Hematopoietic multipotent progenitor cell treated with erythropoietin and hydrocortisone succinate and interleukin-3 and kit ligand, for 15 days (in vitro differentiated cells): ENCODE measurements around the gene RBM39.
"Not testable (repeated sequence)": the region's sequence is repeated elsewhere in the genome, so short reads cannot be mapped to it uniquely, and the experiment has no call there.

Experiments used
- DNase-seq: peaks from one replicate; pipeline ENCODE4 v3.0.0-alpha.2; 2015; ENCODE audit warnings: low spot score

RBM39 gene

DNA sequence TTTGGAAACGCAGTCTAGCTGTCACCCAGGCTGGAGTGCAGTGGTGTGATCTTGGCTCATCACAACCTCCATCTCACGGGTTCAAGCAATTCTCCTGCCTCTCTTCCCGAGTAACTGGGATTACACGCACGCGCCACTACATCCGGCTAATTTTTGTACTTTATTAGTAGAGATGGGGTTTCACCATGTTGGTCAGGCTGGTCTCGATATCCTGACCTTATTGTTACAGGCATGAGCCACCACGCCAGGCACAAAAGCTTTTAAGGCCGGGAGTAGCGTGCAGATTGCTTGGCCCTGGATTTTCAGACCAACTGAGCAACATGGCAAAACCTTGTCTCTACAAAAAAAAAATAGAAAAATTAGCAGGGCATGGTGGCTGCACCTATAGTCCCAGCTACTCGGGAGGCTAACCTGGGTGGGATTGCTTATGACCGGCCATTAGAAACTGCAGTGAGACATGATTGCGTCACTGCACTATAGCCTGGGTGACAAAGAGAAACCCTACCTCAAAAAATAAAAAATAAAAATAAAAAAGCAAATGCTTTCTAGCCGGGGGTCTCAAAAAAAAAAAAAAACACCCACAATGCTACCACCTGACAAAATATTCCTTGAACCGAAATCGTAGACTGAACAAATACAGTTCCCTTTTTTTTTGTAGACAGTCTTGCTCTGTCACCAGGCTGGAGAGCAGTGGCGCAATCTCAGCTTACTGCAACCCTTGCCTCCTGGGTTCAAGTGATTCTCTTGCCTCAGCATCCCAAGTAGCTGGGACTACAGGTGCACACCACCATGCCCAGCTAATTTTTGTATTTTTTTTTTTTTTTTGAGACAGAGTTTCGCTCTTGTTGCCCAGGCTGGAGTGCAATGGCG is 15.0 kb downstream of the RBM39 start:
- DNase-seq, result no peak

DNA sequence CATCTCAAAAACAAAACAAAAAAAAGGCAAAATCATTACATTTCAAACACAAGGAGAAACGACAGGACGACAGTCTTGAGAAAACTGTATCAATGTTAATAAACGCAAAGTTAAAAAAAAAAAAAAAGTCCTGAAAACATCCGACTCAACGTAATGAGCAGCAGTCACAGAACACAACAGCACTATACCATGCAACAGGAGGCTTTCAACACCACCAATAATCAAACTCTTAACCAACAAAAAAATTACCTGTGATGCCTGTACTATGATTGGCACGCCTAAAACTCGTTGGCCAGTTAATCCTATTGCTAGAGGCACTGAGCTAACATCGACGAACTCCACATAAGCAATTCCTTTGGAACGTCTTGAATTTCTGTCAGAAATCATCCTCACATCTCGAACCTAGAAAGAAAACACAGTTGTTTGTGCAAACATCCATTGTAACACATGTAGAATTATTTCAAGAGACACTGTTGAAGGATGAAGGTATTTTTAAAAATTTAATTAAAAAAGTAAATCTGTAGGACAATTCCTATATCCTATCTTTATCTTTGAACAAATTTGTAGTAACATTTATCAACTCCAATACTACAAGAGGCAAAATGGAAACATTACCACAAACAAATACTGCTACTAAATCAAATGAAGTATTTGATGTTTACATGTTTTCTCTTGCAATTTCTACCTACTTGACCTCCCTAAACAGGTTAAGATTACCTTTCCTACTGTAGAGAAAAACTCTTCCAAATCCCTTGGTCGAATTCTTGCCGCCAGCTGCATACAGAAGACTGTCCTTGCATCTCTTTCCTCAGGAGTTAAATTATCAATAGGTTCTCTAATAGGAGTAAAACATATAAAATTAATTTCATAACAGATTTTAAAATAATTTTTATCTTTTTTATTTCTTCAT is 17.5 kb downstream of the RBM39 start:
- no peak for DNase-seq

DNA sequence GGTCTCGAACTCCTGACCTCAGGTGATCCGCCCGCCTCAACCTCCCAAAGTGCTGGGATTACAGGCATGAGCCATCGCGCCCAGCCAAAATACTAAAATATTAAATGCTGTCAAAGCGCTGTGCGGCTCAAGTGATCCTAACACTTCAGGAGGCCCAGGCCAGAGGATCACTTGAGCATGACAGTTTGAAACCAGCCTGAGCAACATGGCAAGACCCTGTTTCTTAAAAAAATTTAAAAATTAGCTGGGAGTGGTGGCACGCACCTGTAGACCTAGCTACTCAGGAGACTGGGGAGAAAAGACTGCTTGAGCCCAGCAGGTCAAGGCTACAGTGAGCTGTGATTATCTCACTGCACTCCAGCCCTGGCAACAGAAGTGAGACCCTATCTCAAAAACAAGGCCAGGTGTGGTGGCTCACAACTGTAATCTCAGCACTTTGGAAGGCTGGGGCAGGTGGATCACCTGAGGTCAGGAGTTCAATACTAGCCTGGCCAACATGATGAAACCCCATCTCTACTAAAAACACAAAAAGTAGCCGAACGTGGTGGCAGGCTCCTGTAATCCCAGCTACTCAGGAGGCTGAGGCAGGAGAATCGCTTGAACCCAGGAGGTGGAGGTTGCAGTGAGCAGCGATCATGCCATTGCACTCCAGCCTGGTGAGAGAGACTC is 18.3 kb downstream of the RBM39 start:
- not testable (repeated sequence) for DNase-seq

DNA sequence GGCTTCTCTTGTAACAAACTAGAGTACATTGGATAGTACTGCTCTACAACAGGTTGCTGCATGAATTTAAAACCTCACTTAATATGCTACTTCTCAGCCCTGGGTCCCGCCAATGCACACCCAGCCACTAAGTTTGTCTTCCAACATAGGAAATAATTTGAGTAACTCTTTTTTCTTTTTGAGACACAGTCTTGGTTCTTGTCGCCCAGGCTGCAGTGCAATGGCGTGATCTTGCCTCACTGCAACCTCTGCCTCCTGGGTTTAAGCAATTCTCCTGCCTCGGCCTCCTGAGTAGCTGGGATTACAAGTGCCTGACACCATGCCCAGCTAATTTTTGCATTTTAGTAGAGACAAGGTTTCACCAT is 18.8 kb downstream of the RBM39 start:
- not testable (repeated sequence) for DNase-seq

DNA sequence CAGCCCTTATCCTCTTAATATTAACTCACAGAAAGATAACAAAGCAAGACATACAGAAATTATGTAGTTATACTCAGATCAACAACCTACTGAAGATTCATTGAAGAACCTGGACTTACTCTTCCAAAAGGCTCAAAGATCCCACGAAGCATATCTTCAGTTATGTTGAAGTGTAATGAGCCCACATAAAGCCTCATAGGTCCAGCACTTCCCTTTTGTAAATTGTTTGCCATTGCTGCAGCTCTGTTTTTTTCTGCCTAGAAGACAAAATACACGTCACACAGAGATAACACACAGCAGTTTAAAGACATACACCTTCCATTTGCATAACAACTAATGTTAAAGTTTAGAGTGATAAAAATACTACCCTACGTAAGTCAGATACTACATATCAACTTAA is 20.4 kb downstream of the RBM39 start:
- no peak for DNase-seq

DNA sequence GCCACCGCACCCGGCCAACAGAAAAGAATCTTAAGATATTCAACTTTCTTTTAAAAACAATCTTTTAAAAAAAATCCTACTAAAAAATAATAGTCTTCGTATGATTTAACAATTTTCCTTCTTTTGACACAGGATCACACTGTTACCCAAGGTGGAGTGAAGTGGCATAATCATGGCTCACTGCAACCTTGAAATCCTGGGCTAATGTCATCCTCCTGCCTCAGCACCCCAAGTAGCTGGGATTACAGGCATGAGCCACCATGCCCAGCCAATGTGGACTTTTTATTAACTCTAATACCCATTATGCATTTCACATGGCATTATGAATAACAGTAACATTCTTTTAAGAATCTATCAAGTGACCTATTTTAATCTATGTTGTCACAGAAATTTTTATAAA is 20.8 kb downstream of the RBM39 start:
- DNase-seq, result no peak

DNA sequence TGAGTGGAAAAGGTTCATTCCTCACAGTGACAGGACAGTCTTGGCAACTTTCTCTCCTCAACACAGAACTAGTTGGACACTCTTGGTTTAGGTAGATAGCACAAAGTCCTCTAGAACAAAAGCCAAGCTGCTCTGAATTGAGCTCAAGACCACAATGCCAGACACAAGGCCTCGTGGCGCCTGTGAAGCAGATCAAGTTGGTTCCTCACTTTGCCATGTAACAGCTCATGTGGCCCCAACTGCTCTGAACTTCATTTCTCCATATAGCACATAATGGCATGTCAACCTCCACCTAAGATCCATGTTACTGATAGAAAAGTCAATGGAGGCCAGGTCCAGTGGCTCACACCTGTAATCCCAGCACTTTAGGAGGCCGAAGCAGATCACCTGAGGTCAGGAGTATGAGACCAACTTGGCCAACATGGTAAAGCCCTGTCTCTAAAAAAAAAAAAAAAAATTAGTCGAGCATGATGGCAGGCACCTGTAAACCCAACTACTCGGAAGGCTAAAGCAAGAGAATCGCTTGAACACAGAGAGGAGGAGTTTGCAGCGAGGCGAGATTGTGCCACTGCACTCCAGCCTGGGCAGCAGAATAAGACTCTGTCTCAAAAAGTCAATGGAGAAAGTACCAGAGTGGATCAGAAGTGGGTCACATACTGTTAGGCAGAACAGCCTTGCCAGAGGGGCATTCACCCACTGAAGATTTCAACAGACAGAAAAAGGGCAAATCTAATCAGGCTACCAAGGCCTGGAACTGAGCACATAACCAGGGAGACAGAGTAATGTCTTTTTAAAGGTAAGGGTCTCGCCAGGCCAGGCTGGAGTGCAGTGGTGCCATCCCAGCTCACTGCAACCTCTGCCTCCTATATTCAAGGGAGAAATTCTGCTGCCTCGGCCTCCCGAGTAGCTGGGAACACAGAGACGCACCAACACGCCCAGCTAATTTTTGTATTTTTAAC is 21.6 kb downstream of the RBM39 start:
- DNase-seq, result no peak

DNA sequence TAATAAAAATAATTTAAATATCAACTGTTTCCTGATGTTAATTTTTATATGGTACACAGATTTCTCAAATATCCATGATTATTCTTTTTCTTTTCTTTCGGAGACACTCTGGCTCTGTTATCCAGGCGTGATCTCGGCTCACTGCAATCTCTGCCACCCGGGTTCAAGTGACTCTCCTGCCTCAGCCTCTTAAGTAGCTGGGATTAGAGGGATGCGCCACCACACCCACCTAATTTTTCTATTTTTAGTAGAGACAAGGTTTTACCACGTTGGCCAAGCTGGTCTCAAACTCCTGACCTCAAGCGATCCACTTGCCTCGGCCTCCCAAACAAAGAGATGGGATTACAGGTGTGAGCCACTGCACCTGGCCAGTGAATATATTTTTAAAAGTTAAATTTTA is 22.3 kb downstream of the RBM39 start:
- DNase-seq, result no peak

DNA sequence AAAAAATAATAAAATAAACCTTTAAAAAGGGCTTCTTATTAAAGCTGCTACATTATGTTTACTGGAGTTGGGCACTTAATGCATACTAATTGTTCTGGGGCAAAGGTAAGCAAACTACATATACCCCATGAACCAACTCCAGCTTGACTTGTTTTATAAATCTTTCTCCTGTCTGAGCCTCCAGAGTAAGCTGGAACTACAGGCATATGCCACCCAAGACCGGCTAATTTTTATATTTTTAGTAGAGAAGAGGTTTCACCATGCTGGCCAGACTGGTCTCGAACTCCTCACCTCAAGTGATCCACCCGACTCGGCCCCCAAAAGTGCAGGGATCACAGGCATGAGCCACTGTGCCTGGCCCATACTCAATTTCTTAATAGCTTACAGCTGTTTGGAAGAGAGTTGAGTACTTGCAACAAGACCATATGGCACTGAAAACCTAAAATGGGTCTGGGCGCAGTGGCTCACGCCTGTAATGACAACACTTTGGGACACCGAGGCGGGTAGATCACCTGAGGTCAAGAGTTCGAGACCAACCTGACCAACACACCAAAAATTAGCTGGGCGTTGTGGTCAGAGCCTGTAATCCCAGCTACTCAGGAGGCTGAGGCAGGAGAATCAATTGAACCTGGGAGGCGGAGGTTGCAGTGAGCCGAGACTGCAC is 23.0 kb downstream of the RBM39 start:
- no peak for DNase-seq

DNA sequence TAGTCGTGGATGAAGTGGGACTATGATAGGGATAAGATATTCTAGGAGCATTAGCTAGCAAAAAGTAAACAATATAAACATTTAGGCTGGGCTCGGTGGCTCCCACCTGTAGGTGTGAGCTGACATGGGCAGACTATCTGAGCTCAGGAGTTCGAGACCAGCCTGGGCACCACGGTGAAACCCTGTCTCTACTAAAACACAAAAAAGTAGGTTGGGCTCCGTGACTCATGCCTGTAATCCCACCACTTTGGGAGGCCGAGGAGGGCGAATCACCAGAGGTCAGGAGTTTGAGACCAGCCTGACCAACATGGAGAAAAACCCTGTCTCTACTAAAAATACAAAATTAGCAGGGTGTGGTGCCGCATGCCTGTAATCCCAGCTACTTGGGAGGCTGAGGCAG is 23.7 kb downstream of the RBM39 start:
- not testable (repeated sequence) for DNase-seq

DNA sequence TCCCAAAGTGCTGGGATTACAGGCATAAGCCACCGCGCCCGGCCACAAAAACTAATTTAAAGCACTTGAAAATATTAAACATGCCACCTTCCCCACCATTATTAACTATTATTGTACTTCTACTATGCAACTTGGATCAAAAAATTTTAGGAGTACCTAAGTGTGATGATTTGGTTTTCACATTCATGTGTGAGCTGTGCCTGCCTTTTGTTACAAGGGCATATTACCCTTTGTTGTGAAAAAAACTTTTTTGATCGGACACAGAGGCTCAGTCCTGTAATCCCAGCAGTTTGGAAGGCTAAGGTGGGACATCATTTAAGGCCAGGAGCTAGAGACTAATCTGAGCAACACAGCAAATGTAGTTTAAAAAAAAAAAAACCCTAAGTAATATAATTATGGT is 25.7 kb downstream of the RBM39 start:
- no peak for DNase-seq

DNA sequence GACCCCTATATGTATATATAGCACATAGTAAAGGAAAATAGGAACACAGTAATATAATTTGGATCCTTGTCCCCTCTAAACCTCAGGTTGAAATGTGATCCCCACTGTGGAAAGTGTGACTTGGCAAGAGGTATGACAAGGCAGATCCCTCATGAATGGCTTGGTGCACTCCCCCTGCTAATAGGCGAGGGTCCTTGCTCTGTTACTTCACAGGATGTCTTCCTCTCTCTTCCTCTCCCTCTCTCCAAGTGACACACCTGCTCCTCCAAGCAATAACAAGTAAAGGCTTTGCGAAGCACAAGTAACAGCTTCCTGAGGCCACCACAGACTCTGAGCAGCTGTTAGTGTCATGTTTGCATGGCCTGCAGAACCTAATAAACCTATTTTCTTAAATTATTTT is 26.4 kb downstream of the RBM39 start:
- no peak for DNase-seq

DNA sequence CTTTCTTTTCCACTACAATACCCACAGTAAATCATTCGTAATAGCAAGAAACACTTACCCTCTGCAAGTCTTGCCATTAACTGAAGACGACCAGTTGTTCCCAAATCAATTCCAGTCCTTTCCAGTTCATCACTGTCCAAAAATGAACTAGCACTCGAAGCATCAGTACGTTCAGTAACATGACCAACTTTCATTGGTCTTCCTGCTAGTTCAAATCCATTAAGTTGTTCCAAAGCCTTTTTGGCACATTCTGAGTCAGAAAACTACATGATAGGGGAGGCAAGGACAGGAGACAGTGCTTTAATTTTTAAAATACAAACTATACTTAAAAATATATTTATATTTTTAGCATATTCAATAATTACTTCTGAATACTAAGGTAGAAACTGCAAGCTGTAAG is 27.9 kb downstream of the RBM39 start:
- DNase-seq, result no peak

DNA sequence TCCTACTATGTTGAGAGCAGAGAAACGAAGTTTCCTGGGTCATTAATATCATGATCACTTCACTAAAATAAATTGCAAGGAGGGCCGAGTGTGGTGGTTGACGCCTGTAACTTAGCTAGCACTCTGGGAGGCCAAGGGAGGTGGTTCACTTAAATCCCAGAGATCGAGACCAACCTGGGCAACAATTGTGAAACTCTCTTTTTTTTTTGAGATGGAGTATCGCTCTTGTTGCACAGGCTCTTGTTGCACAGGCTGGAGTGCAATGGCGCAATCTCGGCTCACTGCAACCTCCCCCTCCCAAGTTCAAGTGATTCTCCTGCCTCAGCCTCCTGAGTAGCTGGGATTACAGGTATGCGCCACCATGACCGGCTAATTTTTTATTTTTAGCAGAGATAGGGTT is 28.9 kb downstream of the RBM39 start:
- not testable (repeated sequence) for DNase-seq

DNA sequence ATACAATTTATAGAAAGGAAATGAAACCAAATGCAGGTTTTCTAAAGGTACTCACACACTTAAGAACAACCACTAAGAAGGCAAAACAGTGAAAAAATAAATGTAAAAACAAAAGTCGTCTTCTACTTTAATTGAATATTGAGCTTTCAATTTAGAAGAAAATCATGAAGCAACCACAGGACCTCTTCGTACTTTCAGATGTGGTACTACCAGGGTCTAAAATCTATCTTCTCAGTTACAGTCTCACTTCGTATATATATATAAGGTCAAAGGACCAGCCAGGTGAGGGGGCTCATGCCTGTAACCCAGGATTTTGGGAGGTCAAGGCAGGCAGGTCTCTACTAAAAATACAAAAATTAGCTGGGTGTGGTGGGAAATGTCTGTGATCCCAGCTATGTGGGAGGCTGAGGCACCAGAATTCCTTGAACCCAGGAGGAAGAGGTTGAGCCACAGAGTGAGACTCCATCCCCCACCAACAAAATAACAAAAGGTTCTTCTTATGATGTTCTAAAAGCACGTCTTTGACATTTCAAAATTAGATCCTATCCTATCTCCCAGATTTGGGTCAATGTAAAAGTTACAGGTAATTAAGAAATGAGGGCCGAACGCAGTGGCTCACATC is 30.4 kb downstream of the RBM39 start:
- no peak for DNase-seq

DNA sequence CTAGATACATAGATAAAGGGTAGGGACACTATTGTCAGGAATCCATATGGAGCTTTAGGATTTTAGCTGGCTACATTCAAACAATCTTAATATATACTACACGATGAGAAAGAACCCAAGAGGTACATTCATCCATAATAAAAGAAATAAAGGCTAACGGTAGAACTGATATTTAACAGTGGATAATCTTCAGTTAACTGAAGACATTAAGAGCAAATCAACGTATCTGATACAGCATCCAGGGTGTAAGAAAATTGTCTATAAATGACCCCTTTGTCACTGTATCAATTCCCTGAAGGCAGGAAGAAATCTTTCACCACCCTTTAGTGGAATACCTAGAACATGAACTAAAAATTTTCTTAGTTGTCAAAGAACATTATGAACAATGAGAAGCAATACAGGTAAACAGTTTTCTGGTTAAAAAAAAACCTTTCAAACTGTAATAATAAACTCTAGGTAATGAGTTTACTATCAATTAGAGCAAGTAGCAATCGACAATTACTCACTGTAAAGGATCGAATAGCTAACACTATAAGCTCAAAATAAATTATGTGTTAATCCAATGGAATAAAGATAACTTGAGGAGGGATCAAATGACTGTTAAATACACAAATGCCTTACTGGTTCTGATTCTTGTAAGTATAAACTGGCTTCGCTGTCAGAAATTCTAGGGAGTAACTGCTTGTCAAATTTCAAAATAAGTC is 31.0 kb downstream of the RBM39 start:
- no peak for DNase-seq

DNA sequence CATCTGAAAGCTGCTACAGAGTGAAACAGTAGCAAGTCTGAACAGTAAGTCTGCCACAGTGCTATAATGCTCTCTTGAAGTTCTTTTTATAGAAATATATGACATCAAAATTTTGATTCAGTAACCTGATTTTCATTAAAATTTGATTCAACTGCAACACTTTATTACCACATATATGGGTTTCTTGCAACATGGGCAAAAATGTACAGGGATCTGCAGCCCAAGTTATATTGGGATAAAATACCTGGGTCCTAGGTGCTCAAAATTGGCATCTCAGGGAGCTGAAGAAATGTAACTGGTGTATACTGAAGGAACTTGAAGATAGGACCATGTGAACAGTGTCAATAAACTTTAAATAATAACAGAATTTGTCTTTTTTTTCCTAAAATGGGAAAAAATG is 32.0 kb downstream of the RBM39 start:
- no peak for DNase-seq

DNA sequence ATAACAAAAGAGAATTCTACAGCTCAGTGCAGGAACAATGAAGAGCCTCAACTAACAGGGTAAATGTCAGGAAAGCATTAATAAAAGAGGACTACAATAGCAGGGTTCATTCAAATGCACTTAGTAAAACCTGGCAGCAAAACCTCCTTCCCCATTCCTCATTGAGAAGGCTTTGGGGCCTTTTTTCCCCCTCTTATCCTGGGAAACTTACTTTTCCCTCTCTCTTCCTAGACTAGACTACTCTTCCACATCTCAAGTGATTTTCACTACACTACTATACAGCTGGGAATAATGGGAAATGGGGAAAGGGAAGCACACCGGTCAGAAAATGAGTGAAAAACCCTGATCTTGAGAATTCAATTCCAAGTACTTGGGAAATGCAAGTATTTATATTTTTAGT is 32.8 kb downstream of the RBM39 start:
- DNase-seq, result no peak

DNA sequence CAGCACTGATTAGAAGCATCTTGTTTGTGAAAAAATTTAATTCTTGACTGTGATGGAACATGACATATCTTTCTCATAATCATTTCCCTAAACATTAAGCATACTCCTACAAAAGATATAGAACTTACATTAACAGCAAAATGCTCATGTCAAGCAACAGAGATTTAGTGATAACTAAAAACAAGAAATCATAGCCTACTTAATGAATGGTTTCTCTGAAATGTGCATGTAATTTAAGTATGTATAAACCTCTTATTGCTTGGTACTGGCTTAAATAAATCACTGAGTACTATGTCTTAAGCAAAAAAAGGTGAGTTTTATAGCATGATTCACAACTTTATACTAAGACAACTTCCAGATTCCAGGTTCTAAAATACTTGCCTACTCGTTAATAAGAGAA is 33.6 kb downstream of the RBM39 start:
- no peak for DNase-seq
